Measurements from ENCODE around the gene P2RY13.

Gene P2RY13

DNA sequence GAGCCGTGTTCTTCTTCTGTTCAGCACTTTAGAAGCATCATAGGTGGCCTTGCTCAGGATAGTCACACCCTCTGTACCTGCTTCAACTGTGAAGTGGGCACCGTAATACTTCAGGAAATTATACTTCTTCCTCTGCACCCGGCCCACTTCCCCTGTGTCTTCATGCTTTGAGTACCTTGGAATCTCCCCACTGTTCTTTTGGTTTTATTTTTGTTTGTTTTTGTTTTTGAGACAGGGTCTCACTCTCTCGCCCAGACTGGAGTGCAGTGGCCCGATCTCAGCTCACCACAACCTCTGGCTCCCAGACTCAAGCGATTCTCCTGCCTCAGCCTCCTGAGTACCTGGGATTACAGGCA is 52.7 kb downstream of the P2RY13 start:
- no peaks in the 10 kb centered on the region for H3K79me2 ChIP-seq (ENCODE audit: control insufficient read depth, insufficient read depth, low read length, unreplicated experiment)
- peaks cover 2% of the 10 kb centered on the region for H3K4me1 ChIP-seq (ENCODE audit: control insufficient read depth, insufficient read depth, low read length, unreplicated experiment)
- H2AFZ ChIP-seq (ENCODE audit: low read length, unreplicated experiment), result no peak overlapping the region
- no peaks in the 10 kb centered on the region for H3K27me3 ChIP-seq (ENCODE audit: insufficient read depth, low read length)
- H3K36me3 ChIP-seq (ENCODE audit: insufficient read depth, low read length), result no peaks in the 10 kb centered on the region
- no peak overlapping the region for H3K27ac ChIP-seq (ENCODE audit: low read depth, low read length)
- H3K4me3 ChIP-seq (ENCODE audit: low read depth, low read length), result no peak overlapping the region

Data from ACC112 (cell line).